ENCODE data around the gene PRMT3. TPM values are rescaled to one million over a fixed set of nuclear protein-coding genes. Genes with fewer than 3 reads are reported as not detected.

Gene PRMT3
- total and polyA plus RNA-seq, 7 donors: 6.3 to 23.2 (median 17.2) TPM

GRCh38 chr11:20353829-20354434 is 33.6 kb upstream of the PRMT3 start:
- DNase-seq (peak in 1 of 2 donors; percentile 15), ATAC-seq (peak in 3 of 4 donors; percentile 59 to 91 (median 77))
- no peaks in the 10 kb centered on the region for H3K4me1 ChIP-seq
- 11 to 14% (median 13%) methylated on average over 6 of the region's 6 CpGs for WGBS, 3 donors
- intact Hi-C loops (cut with DNase I): loop anchor here (2.0 to 10.0 kb wide), 3 partner anchors 225 to 409 kb away; no protein-coding TSS in a partner anchor
- no peak overlapping the region for H3K27ac ChIP-seq
- no peaks in the 10 kb centered on the region for H3K9me3 ChIP-seq
- H3K27me3 ChIP-seq (ENCODE audit: insufficient read depth in 3 of 3, low read length in 2 of 3): no peaks in the 10 kb centered on the region
- peak; percentile 80 for TF ChIP-seq CTCF (IDR thresholded peaks at IDR 0.05)
- no peaks in the 10 kb centered on the region for H3K36me3 ChIP-seq (ENCODE audit: insufficient read depth in 1 of 2, low read depth in 1 of 2)
- no peak overlapping the region for H3K4me3 ChIP-seq

- peak; percentile 45 for TF ChIP-seq CTCF (IDR thresholded peaks at IDR 0.05)
Measured at GRCh38 chr11:20355221-20356219, 32.0 kb upstream of the PRMT3 start.

GRCh38 chr11:20357150-20357549 is 30.4 kb upstream of the PRMT3 start:
- Histone ChIP-seq H3K4me3 (no peak overlapping the region), H3K27ac (no peak overlapping the region), H3K9me3 (no peaks in the 10 kb centered on the region), H3K4me1 (no peaks in the 10 kb centered on the region), H3K36me3 (ENCODE audit: insufficient read depth in 1 of 2, low read depth in 1 of 2) (no peaks in the 10 kb centered on the region), H3K27me3 (ENCODE audit: insufficient read depth in 3 of 3, low read length in 2 of 3) (no peaks in the 10 kb centered on the region)
- DNase-seq: no peak
- no peak for TF ChIP-seq CTCF (IDR thresholded peaks at IDR 0.05)
- WGBS, 3 donors: 35 to 51% (median 50%) methylated on average over 1 of the region's 1 CpG
- intact Hi-C loops (cut with DNase I): loop anchor here in 1 of 2 donors (10.0 kb wide), 1 partner anchor 412 kb away; no protein-coding TSS in a partner anchor
- ATAC-seq: no peak

More at GRCh38 chr11:20355221-20356219, 32.0 kb upstream of the PRMT3 start:
- no peaks in the 10 kb centered on the region for H3K27me3 ChIP-seq (ENCODE audit: insufficient read depth in 3 of 3, low read length in 2 of 3)
- no peaks in the 10 kb centered on the region for H3K4me1 ChIP-seq
- H3K9me3 ChIP-seq: no peaks in the 10 kb centered on the region
- DNase-seq (no peak), ATAC-seq (peak in 3 of 4 donors; percentile 61 to 73 (median 68))
- no peaks in the 10 kb centered on the region for H3K36me3 ChIP-seq (ENCODE audit: insufficient read depth in 1 of 2, low read depth in 1 of 2)
- 56 to 66% (median 59%) methylated on average over 11 to 12 of the region's 12 CpGs for WGBS, 3 donors
- no peak overlapping the region for H3K4me3 ChIP-seq
- no peak overlapping the region for H3K27ac ChIP-seq
- intact Hi-C loops (cut with DNase I): loop anchor here (2.0 to 10.0 kb wide), 2 partner anchors 227 to 411 kb away; no protein-coding TSS in a partner anchor

- Histone ChIP-seq H3K36me3 (ENCODE audit: insufficient read depth in 1 of 2, low read depth in 1 of 2) (no peaks in the 10 kb centered on the region), H3K27ac (no peak overlapping the region), H3K4me3 (no peak overlapping the region), H3K9me3 (no peaks in the 10 kb centered on the region), H3K27me3 (ENCODE audit: insufficient read depth in 3 of 3, low read length in 2 of 3) (no peaks in the 10 kb centered on the region), H3K4me1 (peaks cover 9% of the 10 kb centered on the region)
- intact Hi-C loops (cut with DNase I): no loop called here
- ATAC-seq: no peak
- no peak for DNase-seq
- TF ChIP-seq CTCF (IDR thresholded peaks at IDR 0.05): no peak
- 62 to 67% (median 63%) methylated on average over 7 of the region's 7 CpGs for WGBS, 3 donors
Measured at GRCh38 chr11:20360650-20361049, 26.9 kb upstream of the PRMT3 start.
